Fibroblast of pulmonary artery (primary cell): ENCODE results near the gene CBX6.
"Not testable (repeated sequence)": the region's sequence is repeated elsewhere in the genome, so short reads cannot be mapped to it uniquely, and the experiment has no call there.

Experiments used
- DNase-seq: peaks from one replicate; pipeline ENCODE4 v3.0.0-alpha.2; 2010; ENCODE audit warnings: low read depth
- H3K4me3 ChIP-seq: replicated peaks from 2 replicates; pipeline ENCODE4 v1.5.1; 2011; ENCODE audit warnings: low read depth, mild to moderate bottlenecking, control low read depth, low read length, moderate library complexity
- TF ChIP-seq, protein P1 (sequence below): IDR thresholded peaks from 2 replicates; pipeline ENCODE4 v1.5.1; 2011; ENCODE audit warnings: mild to moderate bottlenecking, control low read depth, low read length, inconsistent platforms; ENCODE audit errors: missing control alignments

Gene CBX6

DNA sequence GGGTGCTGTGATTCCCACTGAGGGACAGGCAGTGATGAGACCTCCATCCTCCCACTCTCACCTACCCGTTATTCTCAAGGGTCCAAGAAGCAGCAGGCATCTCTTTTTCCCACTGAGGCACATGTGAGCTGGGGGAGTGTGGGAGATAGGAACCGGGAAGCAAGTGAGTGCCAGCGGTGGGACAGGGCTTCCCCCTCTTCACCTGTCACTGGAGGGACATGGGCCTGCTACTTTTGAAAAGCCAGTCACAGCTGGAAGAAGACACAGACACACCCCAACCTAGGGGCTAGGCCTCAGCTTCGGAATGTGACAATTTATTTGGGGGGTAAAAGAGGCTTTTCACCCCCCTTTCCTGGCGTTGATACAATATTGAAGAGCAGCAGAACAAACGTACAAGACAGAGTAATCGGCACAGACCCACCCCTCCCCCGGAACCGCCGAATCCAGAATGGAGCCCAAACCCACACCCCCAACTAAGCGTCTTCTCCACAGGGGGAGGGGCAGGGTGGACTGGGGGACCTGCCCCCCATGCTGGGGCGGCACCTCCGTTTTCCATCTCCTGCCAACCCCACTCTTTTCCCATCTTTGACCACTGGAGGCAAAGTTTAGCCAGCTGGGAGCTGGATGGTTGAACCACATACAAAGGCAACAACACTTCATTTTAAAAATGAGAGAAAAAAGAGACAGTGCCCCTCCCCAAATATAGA is 10.7 kb downstream of the CBX6 start:
- TF ChIP-seq, protein P1, sequence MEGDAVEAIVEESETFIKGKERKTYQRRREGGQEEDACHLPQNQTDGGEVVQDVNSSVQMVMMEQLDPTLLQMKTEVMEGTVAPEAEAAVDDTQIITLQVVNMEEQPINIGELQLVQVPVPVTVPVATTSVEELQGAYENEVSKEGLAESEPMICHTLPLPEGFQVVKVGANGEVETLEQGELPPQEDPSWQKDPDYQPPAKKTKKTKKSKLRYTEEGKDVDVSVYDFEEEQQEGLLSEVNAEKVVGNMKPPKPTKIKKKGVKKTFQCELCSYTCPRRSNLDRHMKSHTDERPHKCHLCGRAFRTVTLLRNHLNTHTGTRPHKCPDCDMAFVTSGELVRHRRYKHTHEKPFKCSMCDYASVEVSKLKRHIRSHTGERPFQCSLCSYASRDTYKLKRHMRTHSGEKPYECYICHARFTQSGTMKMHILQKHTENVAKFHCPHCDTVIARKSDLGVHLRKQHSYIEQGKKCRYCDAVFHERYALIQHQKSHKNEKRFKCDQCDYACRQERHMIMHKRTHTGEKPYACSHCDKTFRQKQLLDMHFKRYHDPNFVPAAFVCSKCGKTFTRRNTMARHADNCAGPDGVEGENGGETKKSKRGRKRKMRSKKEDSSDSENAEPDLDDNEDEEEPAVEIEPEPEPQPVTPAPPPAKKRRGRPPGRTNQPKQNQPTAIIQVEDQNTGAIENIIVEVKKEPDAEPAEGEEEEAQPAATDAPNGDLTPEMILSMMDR: peak; percentile 37
- H3K4me3 ChIP-seq: no peak overlapping the region
- DNase-seq: peak; percentile 22

DNA sequence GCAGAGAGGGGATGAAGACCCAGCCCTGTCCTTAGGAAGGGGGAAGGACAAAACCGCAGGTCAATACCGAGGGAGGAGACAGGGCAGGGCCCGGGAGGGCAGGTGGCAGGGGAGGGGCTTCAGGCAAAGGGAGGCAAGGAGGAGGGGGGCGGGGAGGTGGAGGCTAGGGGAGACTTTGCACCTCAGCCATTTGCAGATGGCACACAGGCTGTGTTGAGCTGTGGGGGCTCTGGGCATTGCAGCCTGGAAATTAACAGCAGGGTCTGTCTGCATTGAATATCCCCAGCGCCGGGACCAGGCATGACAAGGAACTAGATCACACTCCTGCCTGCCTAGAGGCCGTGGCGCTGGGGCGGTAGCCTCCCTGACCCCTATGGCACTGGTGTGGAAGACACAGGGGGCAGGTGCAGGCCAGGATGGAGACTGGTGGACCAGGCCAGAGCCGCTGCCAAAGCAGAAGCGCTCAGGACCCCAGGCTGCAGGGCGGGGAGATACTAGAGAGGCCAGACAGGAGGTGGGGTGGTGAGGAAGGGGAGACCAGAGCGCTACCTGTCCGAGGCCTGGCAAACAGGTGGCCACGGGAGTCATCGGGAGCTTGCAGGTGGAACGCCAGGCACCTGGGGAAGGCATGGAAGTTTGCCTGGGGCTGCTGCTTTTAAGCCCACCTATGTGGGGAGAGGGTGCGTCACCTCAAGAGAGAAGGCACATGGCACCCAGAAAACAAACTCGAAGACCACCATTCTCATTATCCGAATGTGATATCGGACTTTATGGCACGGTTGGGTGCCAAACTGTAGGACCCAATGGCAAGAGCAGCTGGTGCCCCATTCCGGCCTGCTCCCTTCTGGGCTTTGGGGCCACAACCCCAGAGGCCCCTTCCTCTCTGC is 11.5 kb downstream of the CBX6 start:
- DNase-seq: no peak
- TF ChIP-seq, protein P1: no peak
- H3K4me3 ChIP-seq: no peak overlapping the region

DNA sequence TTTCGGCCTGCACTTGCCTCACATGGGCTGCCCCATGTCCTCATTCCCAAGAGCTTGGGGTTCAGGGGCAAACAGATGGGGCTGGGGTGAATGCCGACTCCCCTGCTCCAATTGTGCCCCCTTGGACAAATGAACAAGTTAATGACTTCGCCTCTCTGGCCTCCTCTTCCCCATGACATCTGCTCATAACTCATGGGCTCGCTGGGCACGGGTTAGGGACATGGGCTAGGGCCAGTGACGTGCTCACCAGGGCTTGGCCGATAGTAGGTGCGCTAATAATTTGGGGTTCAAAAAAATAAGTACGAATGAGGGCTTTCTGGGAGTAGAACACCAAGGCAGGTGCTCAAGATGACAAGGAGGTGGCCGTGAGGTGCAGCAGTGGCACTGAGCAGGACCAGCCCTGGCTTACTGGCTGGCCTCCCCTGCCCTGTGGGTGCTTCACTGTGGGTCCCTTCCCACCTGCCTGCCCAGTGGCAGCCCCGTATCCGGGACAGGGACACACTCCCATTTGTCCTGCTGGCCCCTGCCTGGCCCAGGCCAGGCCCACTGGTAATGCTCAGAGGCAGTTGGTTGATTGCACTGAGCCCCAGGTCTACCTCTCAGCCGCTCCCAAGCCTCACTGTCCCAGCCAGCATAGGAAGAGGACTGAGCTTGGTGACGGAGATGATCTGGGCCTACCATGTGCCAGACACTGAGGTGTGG is 12.3 kb downstream of the CBX6 start:
- H3K4me3 ChIP-seq: no peak overlapping the region
- TF ChIP-seq, protein P1: no peak

DNA sequence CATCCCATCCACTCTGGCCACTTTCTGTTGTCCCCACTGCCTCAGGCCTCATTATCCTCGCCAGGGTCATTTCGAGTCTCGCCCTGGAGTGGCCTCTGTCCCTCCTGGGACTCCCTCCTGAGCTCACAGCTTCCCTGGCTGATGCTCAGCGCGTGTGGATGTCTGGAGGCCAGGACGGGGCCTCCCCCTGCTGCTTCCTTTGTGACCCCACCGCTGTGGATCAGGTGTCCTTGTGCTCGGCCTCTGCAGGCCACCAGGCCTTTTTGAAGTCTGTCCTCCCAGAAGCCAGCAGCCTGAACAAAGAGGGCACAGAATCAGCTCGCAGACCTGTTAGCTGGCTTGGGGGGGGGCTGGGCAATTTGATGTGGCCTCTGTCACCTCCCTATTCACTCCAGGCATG is 13.5 kb downstream of the CBX6 start:
- DNase-seq: no peak
- TF ChIP-seq, protein P1: no peak
- no peak overlapping the region for H3K4me3 ChIP-seq

More for the DNA sequence above, 12.3 kb downstream of the CBX6 start:
- DNase-seq: no peak

DNA sequence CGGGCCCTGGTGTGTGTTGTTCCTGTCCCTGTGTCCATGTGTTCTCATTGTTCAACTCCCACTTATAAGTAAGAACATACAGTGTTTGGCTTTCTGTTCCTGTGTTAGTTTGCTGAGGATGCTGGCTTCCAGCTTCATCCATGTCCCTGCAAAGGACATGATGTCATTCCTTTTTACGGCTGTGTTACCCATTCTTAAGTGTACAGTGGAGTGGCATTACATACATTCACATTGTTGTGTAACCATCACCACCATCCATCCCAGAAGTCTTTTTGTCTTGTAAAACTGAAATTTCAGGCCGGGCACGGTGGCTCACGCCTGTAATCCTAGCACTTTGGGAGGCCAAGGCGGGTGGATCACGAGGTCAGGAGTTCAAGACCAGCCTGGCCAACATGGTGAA is 17.5 kb downstream of the CBX6 start:
- DNase-seq, H3K4me3 ChIP-seq: not testable (repeated sequence)

DNA sequence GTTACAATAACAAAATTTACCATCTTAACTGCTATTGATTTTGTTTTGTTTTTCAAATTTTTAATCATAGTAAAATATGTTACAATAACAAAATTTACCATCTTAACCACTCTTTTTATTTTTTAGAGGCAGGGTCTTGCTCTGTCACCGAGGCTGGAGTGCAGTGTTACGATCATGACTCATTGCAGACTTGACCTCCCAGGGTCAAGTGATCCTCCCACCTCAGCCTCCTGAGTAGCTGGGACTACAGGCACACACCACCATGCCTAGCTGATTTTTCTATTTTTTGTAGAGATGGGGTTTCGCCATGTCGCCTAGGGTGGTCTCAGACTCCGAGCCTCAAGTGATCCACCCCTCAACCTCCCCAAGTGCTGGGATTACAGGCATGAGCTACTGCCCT is 18.1 kb downstream of the CBX6 start:
- not testable (repeated sequence) for H3K4me3 ChIP-seq, DNase-seq

DNA sequence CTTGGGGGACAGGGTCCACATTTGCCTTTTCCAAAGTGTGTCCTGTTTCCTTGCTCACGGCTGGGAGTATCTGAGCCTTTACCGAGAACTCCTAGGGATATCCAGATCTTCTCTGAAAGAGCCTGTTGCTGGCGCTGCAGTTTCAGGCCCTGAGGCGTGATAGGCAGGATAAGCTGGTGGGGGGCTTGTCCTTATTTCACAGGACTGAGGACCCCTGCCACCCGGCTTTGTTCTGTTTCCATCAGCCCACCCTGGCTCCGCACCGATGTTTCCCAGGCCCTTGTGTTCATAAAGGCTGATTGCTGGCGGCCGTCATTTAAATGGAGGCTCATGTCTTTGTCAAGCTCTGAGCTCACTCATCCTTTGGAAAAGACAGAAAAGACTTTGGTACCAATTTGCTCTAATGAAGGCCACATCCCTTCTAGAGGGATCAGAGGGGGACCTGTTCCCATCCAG is 18.8 kb downstream of the CBX6 start:
- TF ChIP-seq, protein P1: no peak
- H3K4me3 ChIP-seq: no peak overlapping the region
- no peak for DNase-seq
